D341Med (cell line): ENCODE measurements around the gene AMMECR1.

Experiments
- DNase-seq: peaks from one replicate; pipeline ENCODE4 v3.0.0; 2012; ENCODE audit warnings: low spot score

AMMECR1 gene

GRCh38 chrX:110211340-110211739 lies 106.5 kb downstream of the AMMECR1 start:
- DNase-seq, result no peak

GRCh38 chrX:110210417-110211139 lies 107.3 kb downstream of the AMMECR1 start:
- DNase-seq, result no peak

GRCh38 chrX:110208092-110208491 lies 109.8 kb downstream of the AMMECR1 start:
- no peak for DNase-seq

GRCh38 chrX:110204986-110205385 lies 112.9 kb downstream of the AMMECR1 start:
- DNase-seq, result no peak

GRCh38 chrX:110201799-110202198 lies 116.1 kb downstream of the AMMECR1 start:
- DNase-seq, result no peak

- no peak for DNase-seq
Observed at GRCh38 chrX:110194977-110195376, 122.9 kb downstream of the AMMECR1 start.

- no peak for DNase-seq
Observed at GRCh38 chrX:110192516-110192915, 125.4 kb downstream of the AMMECR1 start.

- no peak for DNase-seq
Observed at GRCh38 chrX:110188701-110189558, 129.0 kb downstream of the AMMECR1 start.

GRCh38 chrX:110183314-110183713 lies 134.6 kb downstream of the AMMECR1 start:
- DNase-seq, result no peak

GRCh38 chrX:110182865-110183264 lies 135.0 kb downstream of the AMMECR1 start:
- no peak for DNase-seq

- no peak for DNase-seq
Observed at GRCh38 chrX:110182362-110182761, 135.5 kb downstream of the AMMECR1 start.

GRCh38 chrX:110181459-110182137 lies 136.3 kb downstream of the AMMECR1 start:
- DNase-seq, result no peak

- DNase-seq, result no peak
Observed at GRCh38 chrX:110180928-110181310, 137.0 kb downstream of the AMMECR1 start.

- DNase-seq, result no peak
Observed at GRCh38 chrX:110180176-110180927, 137.5 kb downstream of the AMMECR1 start.

GRCh38 chrX:110178179-110178865 lies 139.6 kb downstream of the AMMECR1 start:
- peak; percentile 52 for DNase-seq

GRCh38 chrX:110175696-110176095 lies 142.2 kb downstream of the AMMECR1 start:
- no peak for DNase-seq

- DNase-seq, result no peak
Observed at GRCh38 chrX:110175146-110175545, 142.7 kb downstream of the AMMECR1 start.

- DNase-seq, result no peak
Observed at GRCh38 chrX:110173192-110174175, 144.4 kb downstream of the AMMECR1 start.

GRCh38 chrX:110172215-110172614 lies 145.7 kb downstream of the AMMECR1 start:
- DNase-seq, result no peak

GRCh38 chrX:110171442-110171841 lies 146.4 kb downstream of the AMMECR1 start:
- DNase-seq, result no peak
